NCI-H2227 treated with DMSO at 0.1 percent for 48 hours (cell line): Measurements from ENCODE around the gene SKA3.
"Not testable (repeated sequence)": the region's sequence is repeated elsewhere in the genome, so short reads cannot be mapped to it uniquely, and the experiment has no call there.

Source experiments
- DNase-seq: peaks from one replicate; lab custom pipeline; 2025; lab: John Stamatoyannopoulos, UW

SKA3 gene

GRCh38 chr13:21176215-21176981 is at the start of gene SKA3, which contains the start of gene MRPL57:
TSS of gene SKA3 (minus strand) at chr13:21176552. CDS start at chr13:21176477, 75 bp downstream.
TSS of gene MRPL57 (plus strand) at chr13:21176658. CDS start at chr13:21176917, 259 bp downstream.
- DNase-seq, result peak; percentile 87

GRCh38 chr13:21225082-21225481 is 48.7 kb upstream of the SKA3 start:
- no peak for DNase-seq

- no peak for DNase-seq
These were observed 44.9 kb upstream of the SKA3 start for GRCh38 chr13:21221268-21221667.

- not testable (repeated sequence) for DNase-seq
These were observed 43.4 kb upstream of the SKA3 start for GRCh38 chr13:21219716-21220115.

- no peak for DNase-seq
These were observed 42.7 kb upstream of the SKA3 start for GRCh38 chr13:21219036-21219381.

GRCh38 chr13:21218351-21219035 is 42.1 kb upstream of the SKA3 start:
- DNase-seq, result no peak

GRCh38 chr13:21216332-21216731 is 40.0 kb upstream of the SKA3 start:
- DNase-seq, result no peak

- not testable (repeated sequence) for DNase-seq
These were observed 39.1 kb upstream of the SKA3 start for GRCh38 chr13:21215419-21215818.

- no peak for DNase-seq
These were observed 35.9 kb upstream of the SKA3 start for GRCh38 chr13:21212138-21212775.

- DNase-seq, result no peak
These were observed 32.4 kb upstream of the SKA3 start for GRCh38 chr13:21208652-21209154.

GRCh38 chr13:21202767-21203531 is 26.6 kb upstream of the SKA3 start:
- DNase-seq, result no peak

GRCh38 chr13:21201456-21202190 is 25.3 kb upstream of the SKA3 start:
- DNase-seq, result not testable (repeated sequence)

GRCh38 chr13:21198391-21198790 is 22.0 kb upstream of the SKA3 start:
- DNase-seq, result not testable (repeated sequence)

GRCh38 chr13:21197606-21198225 is 21.4 kb upstream of the SKA3 start:
- DNase-seq, result not testable (repeated sequence)

- not testable (repeated sequence) for DNase-seq
These were observed 18.4 kb upstream of the SKA3 start for GRCh38 chr13:21194756-21195155.

- not testable (repeated sequence) for DNase-seq
These were observed 10.1 kb upstream of the SKA3 start for GRCh38 chr13:21186410-21186809.

- DNase-seq, result no peak
These were observed 5.3 kb upstream of the SKA3 start for GRCh38 chr13:21181671-21182070.

GRCh38 chr13:21176982-21177284 is 581 bp upstream of the SKA3 start:
- no peak for DNase-seq

GRCh38 chr13:21175656-21176214 is 617 bp downstream of the SKA3 start:
- peak; percentile 48 for DNase-seq

GRCh38 chr13:21173767-21174166 is 2.6 kb downstream of the SKA3 start:
- not testable (repeated sequence) for DNase-seq

- DNase-seq, result no peak
These were observed 4.9 kb downstream of the SKA3 start for GRCh38 chr13:21171420-21171819.
